Neural progenitor cell (in vitro differentiated cells): ENCODE results near the gene SCFD2. TPM values are rescaled to one million over a fixed set of nuclear protein-coding genes. Genes with fewer than 3 reads are reported as not detected.

Experiments
- DNase-seq: peaks from one replicate; pipeline ENCODE4 v3.0.0-alpha.2; 2016; ENCODE audit warnings: low spot score
- H2AFZ ChIP-seq: fragments of 200-600 bp; sonication (generic); replicated peaks from 2 replicates; pipeline ENCODE4 v1.6.1; 2016; ENCODE audit warnings: antibody characterized with exemption
- H3F3A ChIP-seq: fragments of 200-600 bp; sonication (generic); 2 replicates; pipeline ENCODE4 v1.6.1; 2016; ENCODE audit warnings: antibody characterized with exemption, low read depth
- H3K27ac ChIP-seq: fragments of 200-600 bp; sonication (generic); 2 replicates; pipeline ENCODE4 v1.5.1; 2016; ENCODE audit warnings: mild to moderate bottlenecking
- H3K27me3 ChIP-seq: fragments of 200-600 bp; sonication (generic); 2 replicates; pipeline ENCODE4 v1.6.1; 2016; ENCODE audit warnings: mild to moderate bottlenecking, moderate library complexity
- H3K36me3 ChIP-seq: fragments of 200-600 bp; sonication (generic); 2 replicates; pipeline ENCODE4 v1.5.1; 2016
- H3K4me1 ChIP-seq: fragments of 200-600 bp; sonication (generic); 2 replicates; pipeline ENCODE4 v1.6.1; 2016; ENCODE audit warnings: mixed run types
- H3K4me2 ChIP-seq: fragments of 200-600 bp; sonication (generic); 2 replicates; pipeline ENCODE4 v1.6.1; 2016
- H3K4me3 ChIP-seq: fragments of 200-600 bp; sonication (generic); 2 replicates; pipeline ENCODE4 v1.5.1; 2016
- H3K79me2 ChIP-seq: fragments of 200-600 bp; sonication (generic); 2 replicates; pipeline ENCODE4 v1.6.1; 2016; ENCODE audit warnings: low read depth
- H3K9ac ChIP-seq: fragments of 200-600 bp; sonication (generic); 2 replicates; pipeline ENCODE4 v1.6.1; 2016
- H3K9me3 ChIP-seq: fragments of 200-600 bp; sonication (generic); 2 replicates; pipeline ENCODE4 v1.5.1; 2016; ENCODE audit warnings: low read depth
- H4K20me1 ChIP-seq: fragments of 200-600 bp; sonication (generic); 2 replicates; pipeline ENCODE4 v1.6.1; 2016; ENCODE audit warnings: low read depth
- H3K27ac Mint-ChIP-seq: 3 replicates; pipeline ENCODE4 v1.8.0; 2021; ENCODE audit warnings: mixed read lengths
- H3K27me3 Mint-ChIP-seq: 2 replicates; pipeline ENCODE4 v1.8.0; 2022; ENCODE audit warnings: low read depth, mild to moderate bottlenecking, inconsistent platforms, moderate library complexity, mixed read lengths; ENCODE audit not compliant: insufficient read depth
- H3K36me3 Mint-ChIP-seq: 3 replicates; pipeline ENCODE4 v1.8.0; 2021; ENCODE audit warnings: mixed read lengths
- H3K4me1 Mint-ChIP-seq: 3 replicates; pipeline ENCODE4 v1.8.0; 2021; ENCODE audit warnings: mixed read lengths
- H3K4me3 Mint-ChIP-seq: 3 replicates; pipeline ENCODE4 v1.8.0; 2021; ENCODE audit warnings: mild to moderate bottlenecking, moderate library complexity, mixed read lengths
- H3K9me3 Mint-ChIP-seq: 3 replicates; pipeline ENCODE4 v1.8.0; 2020; ENCODE audit warnings: mixed read lengths
- EZH2 ChIP-seq: fragments of 200-600 bp; sonication (generic); IDR thresholded peaks from 2 replicates; pipeline ENCODE4 v1.6.1; 2017; ENCODE audit warnings: antibody characterized with exemption, mild to moderate bottlenecking, moderate library complexity
- EZH2phosphoT487 ChIP-seq: fragments of 200-600 bp; sonication (generic); IDR thresholded peaks from 2 replicates; pipeline ENCODE4 v1.6.1; 2017; ENCODE audit warnings: antibody characterized with exemption
- total RNA-seq: library from RNA; depleted of rRNA; stranded (reverse); fragments of >200 nt; gene quantifications from 2 replicates; pipeline ENCODE4 v1.2.3, GENCODE V29; 2015; ENCODE audit warnings: low replicate concordance
- TF ChIP-seq, protein P1 (sequence below): fragments of 200-600 bp; sonication (generic); IDR thresholded peaks from 2 replicates; pipeline ENCODE4 v1.5.1; 2017; ENCODE audit warnings: antibody characterized with exemption, mild to moderate bottlenecking

Gene SCFD2
- total RNA-seq, 1 donor from 2014 or later, result 4.8 TPM

DNA sequence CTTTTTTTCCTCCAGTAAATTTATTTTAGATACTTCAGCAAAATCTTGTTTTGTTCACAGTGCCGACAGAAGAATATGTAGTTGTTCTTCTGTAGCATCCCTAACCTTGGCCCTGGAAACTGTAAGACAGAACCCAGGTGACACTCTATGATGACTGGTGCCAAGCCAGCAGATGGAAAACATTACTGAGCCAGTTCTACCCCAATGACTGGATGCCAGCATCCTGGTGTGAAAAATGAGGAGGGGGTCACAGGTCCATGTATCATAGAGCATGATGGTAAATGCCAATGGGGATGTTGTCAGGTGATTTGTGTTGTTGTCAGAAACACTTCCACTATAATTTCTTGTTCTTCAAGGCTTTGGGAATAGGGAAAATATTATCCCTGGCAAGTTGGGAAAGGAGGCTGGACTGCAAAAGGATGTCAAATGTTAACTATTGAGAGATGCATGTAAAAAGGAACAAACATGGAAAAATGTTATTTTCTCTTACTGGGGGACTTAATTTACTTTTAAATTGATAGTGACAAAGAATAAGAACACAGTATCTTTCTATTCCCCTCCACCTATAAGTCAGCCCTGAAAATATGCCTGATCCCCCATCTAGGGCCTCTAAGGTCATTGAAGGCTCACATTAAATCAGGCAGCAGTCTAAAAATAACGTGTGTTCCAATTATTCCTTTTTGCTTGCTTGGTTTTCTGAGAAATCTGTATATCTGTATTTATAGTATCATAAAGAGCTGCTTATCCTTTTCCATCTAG, 343.9 kb downstream of the SCFD2 start:
- H3K27me3 Mint-ChIP-seq, result peaks cover 3% of the 10 kb centered on the region
- H3F3A ChIP-seq, result no peaks in the 10 kb centered on the region
- H3K9me3 ChIP-seq, result no peaks in the 10 kb centered on the region
- no peaks in the 10 kb centered on the region for H3K36me3 ChIP-seq
- H3K27ac ChIP-seq, result no peak overlapping the region
- H2AFZ ChIP-seq, result no peak overlapping the region
- H3K4me3 ChIP-seq, result no peak overlapping the region
- H3K9ac ChIP-seq, result no peak overlapping the region
- H3K4me1 ChIP-seq, result peaks cover 4% of the 10 kb centered on the region
- no peak overlapping the region for H3K4me3 Mint-ChIP-seq
- H3K27me3 ChIP-seq, result no peaks in the 10 kb centered on the region
- H3K4me2 ChIP-seq, result no peak overlapping the region
- no peaks in the 10 kb centered on the region for H3K9me3 Mint-ChIP-seq
- no peaks in the 10 kb centered on the region for H3K36me3 Mint-ChIP-seq
- no peaks in the 10 kb centered on the region for H3K79me2 ChIP-seq
- no peak overlapping the region for H3K27ac Mint-ChIP-seq
- peaks cover 34% of the 10 kb centered on the region for H3K4me1 Mint-ChIP-seq
- no peaks in the 10 kb centered on the region for H4K20me1 ChIP-seq
- TF ChIP-seq EZH2phosphoT487, result no peak
- TF ChIP-seq, protein P1, sequence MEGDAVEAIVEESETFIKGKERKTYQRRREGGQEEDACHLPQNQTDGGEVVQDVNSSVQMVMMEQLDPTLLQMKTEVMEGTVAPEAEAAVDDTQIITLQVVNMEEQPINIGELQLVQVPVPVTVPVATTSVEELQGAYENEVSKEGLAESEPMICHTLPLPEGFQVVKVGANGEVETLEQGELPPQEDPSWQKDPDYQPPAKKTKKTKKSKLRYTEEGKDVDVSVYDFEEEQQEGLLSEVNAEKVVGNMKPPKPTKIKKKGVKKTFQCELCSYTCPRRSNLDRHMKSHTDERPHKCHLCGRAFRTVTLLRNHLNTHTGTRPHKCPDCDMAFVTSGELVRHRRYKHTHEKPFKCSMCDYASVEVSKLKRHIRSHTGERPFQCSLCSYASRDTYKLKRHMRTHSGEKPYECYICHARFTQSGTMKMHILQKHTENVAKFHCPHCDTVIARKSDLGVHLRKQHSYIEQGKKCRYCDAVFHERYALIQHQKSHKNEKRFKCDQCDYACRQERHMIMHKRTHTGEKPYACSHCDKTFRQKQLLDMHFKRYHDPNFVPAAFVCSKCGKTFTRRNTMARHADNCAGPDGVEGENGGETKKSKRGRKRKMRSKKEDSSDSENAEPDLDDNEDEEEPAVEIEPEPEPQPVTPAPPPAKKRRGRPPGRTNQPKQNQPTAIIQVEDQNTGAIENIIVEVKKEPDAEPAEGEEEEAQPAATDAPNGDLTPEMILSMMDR, result no peak
- no peak for DNase-seq

DNA sequence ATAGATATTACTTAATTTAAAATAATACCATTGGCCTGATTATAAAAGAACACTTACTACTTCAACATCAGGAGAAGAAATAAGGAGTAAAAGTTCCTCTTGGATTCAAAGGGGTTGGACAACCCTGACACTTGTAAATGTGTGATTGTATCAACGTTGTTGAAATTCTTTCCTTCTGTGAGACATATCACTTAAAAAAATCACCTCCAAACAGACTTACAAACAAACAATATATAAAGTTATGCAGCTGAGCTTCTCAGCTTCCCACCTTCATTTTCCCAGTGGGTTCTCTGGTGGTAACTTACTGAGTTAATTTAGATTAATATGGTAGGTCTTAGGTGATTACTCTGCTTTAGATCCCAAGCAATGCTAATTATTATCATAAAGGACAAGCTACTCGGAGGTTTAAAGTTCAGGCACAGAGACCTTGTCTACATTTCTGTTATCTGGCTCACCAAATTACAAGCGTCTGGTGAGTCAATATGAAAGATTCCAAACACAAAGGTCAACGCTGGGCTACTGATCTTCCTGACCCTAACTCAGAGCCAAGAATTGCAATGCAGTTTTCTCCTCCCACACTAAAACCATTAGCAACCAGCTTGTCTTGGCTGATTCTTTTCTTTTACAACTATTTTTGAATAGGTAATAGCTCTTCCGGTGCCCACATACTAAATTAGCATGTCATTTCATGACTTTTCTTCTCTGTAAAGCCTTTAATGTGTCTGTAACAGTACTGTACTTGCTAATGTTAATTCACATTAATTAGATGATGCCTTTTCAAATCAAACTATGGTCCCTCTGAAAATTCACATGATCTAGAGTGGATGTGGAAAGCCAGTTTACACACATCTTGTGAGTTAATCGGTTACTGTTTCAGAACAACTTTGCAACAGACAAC, 346.1 kb downstream of the SCFD2 start:
- no peaks in the 10 kb centered on the region for H3K79me2 ChIP-seq
- no peak overlapping the region for H3K9ac ChIP-seq
- no peak for TF ChIP-seq EZH2
- H3F3A ChIP-seq, result no peaks in the 10 kb centered on the region
- no peak overlapping the region for H3K4me2 ChIP-seq
- no peak overlapping the region for H3K4me3 ChIP-seq
- no peak overlapping the region for H3K4me3 Mint-ChIP-seq
- H3K27me3 ChIP-seq, result no peaks in the 10 kb centered on the region
- H3K4me1 Mint-ChIP-seq, result peaks cover 22% of the 10 kb centered on the region
- H3K27me3 Mint-ChIP-seq, result peaks cover 4% of the 10 kb centered on the region
- H3K9me3 ChIP-seq, result no peaks in the 10 kb centered on the region
- no peak overlapping the region for H2AFZ ChIP-seq
- no peaks in the 10 kb centered on the region for H3K4me1 ChIP-seq
- DNase-seq, result no peak
- H3K27ac Mint-ChIP-seq, result no peak overlapping the region
- no peak overlapping the region for H3K27ac ChIP-seq
- H3K36me3 ChIP-seq, result no peaks in the 10 kb centered on the region
- H3K9me3 Mint-ChIP-seq, result no peaks in the 10 kb centered on the region
- H3K36me3 Mint-ChIP-seq, result no peaks in the 10 kb centered on the region
- no peaks in the 10 kb centered on the region for H4K20me1 ChIP-seq

DNA sequence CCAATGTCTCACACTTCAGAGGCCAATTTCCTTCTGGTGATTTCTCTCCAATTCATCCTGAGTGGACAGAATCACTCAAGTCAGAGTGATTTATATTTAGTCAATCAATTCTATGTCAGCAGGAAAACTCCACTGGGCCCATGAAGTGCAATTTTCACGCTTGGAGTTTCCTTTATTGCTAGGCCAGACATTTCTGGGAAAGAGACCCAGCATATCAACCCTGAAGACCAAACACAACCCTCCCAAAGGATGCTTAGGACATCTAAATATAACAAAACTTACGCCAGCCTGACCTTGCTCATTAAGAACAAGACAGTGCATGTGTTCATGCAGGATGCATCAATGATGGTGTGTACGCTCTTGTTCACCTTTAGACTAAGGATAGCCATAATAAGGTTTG, 347.4 kb downstream of the SCFD2 start:
- H4K20me1 ChIP-seq, result no peaks in the 10 kb centered on the region
- H3K9ac ChIP-seq, result no peak overlapping the region
- H3K36me3 ChIP-seq, result no peaks in the 10 kb centered on the region
- TF ChIP-seq EZH2 (no peak), EZH2phosphoT487 (no peak)
- TF ChIP-seq, protein P1, result no peak
- no peak overlapping the region for H3K4me2 ChIP-seq
- no peaks in the 10 kb centered on the region for H3F3A ChIP-seq
- no peaks in the 10 kb centered on the region for H3K36me3 Mint-ChIP-seq
- H3K4me1 ChIP-seq, result no peaks in the 10 kb centered on the region
- H3K4me3 Mint-ChIP-seq, result no peak overlapping the region
- H3K79me2 ChIP-seq, result no peaks in the 10 kb centered on the region
- H3K27ac ChIP-seq, result no peak overlapping the region
- H3K27me3 ChIP-seq, result no peaks in the 10 kb centered on the region
- DNase-seq, result no peak
- H3K9me3 ChIP-seq, result no peaks in the 10 kb centered on the region
- no peak overlapping the region for H3K27ac Mint-ChIP-seq
- H3K4me1 Mint-ChIP-seq, result peaks cover 29% of the 10 kb centered on the region
- peaks cover 4% of the 10 kb centered on the region for H3K27me3 Mint-ChIP-seq
- H3K9me3 Mint-ChIP-seq, result no peaks in the 10 kb centered on the region
- H2AFZ ChIP-seq, result no peak overlapping the region
- no peak overlapping the region for H3K4me3 ChIP-seq
